LNCAP (cell line): ENCODE measurements around the gene DGKB.

Source experiments
- TF ChIP-seq, protein P1 (sequence below): fragments of 450-650 bp; IDR thresholded peaks from 2 replicates; pipeline ENCODE4 v1.5.1; 2017; ENCODE audit warnings: mild to moderate bottlenecking

Gene DGKB

DNA sequence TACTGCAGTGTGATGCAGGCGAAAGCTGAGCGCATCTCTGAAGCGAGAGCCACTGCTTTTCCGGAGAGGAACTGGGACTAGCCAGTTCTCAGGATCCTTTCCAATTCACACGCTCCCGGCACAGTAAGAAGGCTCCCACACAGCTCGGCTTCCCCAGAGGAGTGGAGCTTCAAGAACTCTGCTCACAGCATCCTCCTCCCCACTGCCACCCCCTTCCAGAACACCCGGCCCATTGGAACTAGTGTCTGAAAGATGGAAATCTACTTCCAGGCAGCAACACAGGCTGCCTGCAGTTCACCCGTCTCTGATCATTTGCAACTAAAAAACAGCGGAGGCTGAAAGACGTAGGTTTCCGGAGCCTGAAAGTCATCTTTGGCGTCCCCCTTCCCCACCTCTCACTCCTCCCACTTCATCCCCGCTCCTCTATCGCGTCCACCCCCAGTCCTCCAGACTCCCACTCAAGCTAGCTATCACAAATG, at the start of gene DGKB:
TSS of gene DGKB (minus strand) at position 163 of the 479 bp plus-strand sequence.
- TF ChIP-seq, protein P1, sequence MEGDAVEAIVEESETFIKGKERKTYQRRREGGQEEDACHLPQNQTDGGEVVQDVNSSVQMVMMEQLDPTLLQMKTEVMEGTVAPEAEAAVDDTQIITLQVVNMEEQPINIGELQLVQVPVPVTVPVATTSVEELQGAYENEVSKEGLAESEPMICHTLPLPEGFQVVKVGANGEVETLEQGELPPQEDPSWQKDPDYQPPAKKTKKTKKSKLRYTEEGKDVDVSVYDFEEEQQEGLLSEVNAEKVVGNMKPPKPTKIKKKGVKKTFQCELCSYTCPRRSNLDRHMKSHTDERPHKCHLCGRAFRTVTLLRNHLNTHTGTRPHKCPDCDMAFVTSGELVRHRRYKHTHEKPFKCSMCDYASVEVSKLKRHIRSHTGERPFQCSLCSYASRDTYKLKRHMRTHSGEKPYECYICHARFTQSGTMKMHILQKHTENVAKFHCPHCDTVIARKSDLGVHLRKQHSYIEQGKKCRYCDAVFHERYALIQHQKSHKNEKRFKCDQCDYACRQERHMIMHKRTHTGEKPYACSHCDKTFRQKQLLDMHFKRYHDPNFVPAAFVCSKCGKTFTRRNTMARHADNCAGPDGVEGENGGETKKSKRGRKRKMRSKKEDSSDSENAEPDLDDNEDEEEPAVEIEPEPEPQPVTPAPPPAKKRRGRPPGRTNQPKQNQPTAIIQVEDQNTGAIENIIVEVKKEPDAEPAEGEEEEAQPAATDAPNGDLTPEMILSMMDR: no peak

DNA sequence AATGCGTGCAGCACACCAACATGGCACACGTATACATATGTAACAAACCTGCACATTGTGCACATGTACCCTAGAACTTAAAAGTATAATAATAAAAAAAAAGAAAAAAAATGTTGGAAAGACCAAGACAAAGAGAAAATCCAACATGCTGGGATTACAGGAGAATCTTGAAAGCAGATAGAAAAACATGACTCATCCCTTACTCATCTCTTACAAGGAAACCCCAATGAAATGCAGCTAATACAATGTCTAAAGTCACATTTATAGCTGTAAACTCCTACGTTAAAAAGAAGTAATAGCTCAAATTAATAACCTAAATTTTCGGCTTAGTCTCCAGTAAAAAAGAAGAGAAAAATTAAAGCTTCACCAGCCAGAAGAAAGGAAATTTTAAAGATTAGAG, 47.5 kb upstream of the DGKB start:
- TF ChIP-seq, protein P1: no peak

- TF ChIP-seq, protein P1: no peak
Measured at GRCh38 chr7:14938181-14938580, 35.6 kb upstream of the DGKB start.

GRCh38 chr7:14937581-14937980, 35.0 kb upstream of the DGKB start:
- TF ChIP-seq, protein P1: no peak

- TF ChIP-seq, protein P1: no peak
Measured at GRCh38 chr7:14936554-14936953, 34.0 kb upstream of the DGKB start.

DNA sequence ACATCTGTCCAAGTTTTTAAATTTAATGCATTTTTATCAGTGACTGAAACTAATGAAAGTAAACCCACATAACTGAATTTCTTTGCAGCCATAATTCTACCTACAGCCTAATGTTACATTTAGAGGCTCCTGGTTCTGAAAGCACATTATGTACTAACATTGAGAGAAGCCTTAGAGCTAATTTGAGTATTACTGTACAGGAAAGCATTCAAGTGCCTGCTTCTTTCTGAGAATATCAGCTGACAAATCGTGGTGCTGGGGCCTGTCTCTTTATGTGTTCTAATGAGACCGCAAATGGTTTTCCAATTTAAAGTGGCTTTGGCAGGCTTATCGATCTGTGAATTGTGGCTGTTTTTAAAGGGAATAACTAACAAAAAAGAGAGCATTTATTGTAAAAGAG, 32.3 kb upstream of the DGKB start:
- TF ChIP-seq, protein P1: no peak

GRCh38 chr7:14931511-14932215, 29.1 kb upstream of the DGKB start:
- TF ChIP-seq, protein P1: no peak
